Gastrocnemius medialis (tissue), 4 donors: ENCODE measurements around the gene ACOT6. TPM values are rescaled to one million over a fixed set of nuclear protein-coding genes. Genes with fewer than 3 reads are reported as not detected.
"Not testable (repeated sequence)": the region's sequence is repeated elsewhere in the genome, so short reads cannot be mapped to it uniquely, and the experiment has no call there.

ENCODE experiments used
- ATAC-seq, 2 donors: fragments of 150-250 bp; one replicate each; pipeline ENCODE4 v1.9.1; 2016
- DNase-seq, 2 donors: peaks; one replicate each; pipeline ENCODE4 v3.0.0-alpha.2; 2019
- H3K27ac ChIP-seq, 4 donors: fragments of 200-600 bp; sonication (generic); 1 replicate in 1 of 4; 2 replicates in 3 of 4; pipeline ENCODE4 v1.5.1; 2016 to 2018; ENCODE audit warnings: mild to moderate bottlenecking in 2 of 4, moderate library complexity in 1 of 4
- H3K27me3 ChIP-seq, 3 donors: fragments of 200-600 bp; sonication (generic) in 2 of 3; 1 replicate in 1 of 3; 2 replicates in 2 of 3; pipeline versions ENCODE4 v1.5.1 to v1.6.0; 2016 to 2019; ENCODE audit warnings: mild to moderate bottlenecking in 1 of 3, moderate library complexity in 1 of 3
- H3K36me3 ChIP-seq, 2 donors: fragments of 200-600 bp; sonication (generic) in 1 of 2; one replicate each; pipeline ENCODE4 v1.5.1; 2017 to 2018
- H3K4me1 ChIP-seq, 2 donors: fragments of 200-600 bp; sonication (generic) in 1 of 2; one replicate each; pipeline ENCODE4 v1.5.1; 2016 to 2017; ENCODE audit warnings: mild to moderate bottlenecking in 2 of 2
- H3K4me3 ChIP-seq, 4 donors: fragments of 200-600 bp; sonication (generic) in 3 of 4; 1 replicate in 1 of 4; 2 replicates in 3 of 4; pipeline ENCODE4 v1.5.1; 2016 to 2019; ENCODE audit warnings: mild to moderate bottlenecking in 2 of 4
- H3K9me3 ChIP-seq, 3 donors: fragments of 200-600 bp; sonication (generic) in 2 of 3; 1 replicate in 1 of 3; 2 replicates in 2 of 3; pipeline ENCODE4 v1.5.1; 2016 to 2019
- POLR2A ChIP-seq, 2 donors: fragments of 450-650 bp; IDR thresholded peaks; one replicate each; pipeline ENCODE4 v1.6.1; 2017; ENCODE audit warnings: antibody characterized with exemption in 2 of 2, mild to moderate bottlenecking in 2 of 2, moderate library complexity in 2 of 2
- in situ Hi-C, 4 donors: fragments of 200-750 bp; cut with MboI; loops; one replicate each; pipeline versions ENCODE4 v1.15.0 to v1.8.0; 2017; ENCODE audit warnings: low sequenced_read_pairs in 4 of 4
- intact Hi-C: fragments of 100-400 bp; cut with DNase I; formaldehyde crosslinking; loops from one replicate; pipeline ENCODE4 v1.15.1; 2023; ENCODE audit warnings: low total_unique reads
- total RNA-seq, 4 donors: library from RNA; depleted of rRNA; stranded (reverse); fragments of >200 nt; gene quantifications; one replicate each; pipeline versions ENCODE4 v1.1.0 to v1.2.3, GENCODE V29; 2016
- TF ChIP-seq, protein P1 (sequence below), 5 experiments: fragments of 450-650 bp in 3 of 5; fragments of 200-600 bp in 2 of 5; sonication (generic) in 2 of 5; IDR thresholded peaks in 4 of 5; conservative IDR thresholded peaks in 1 of 5; 1 replicate in 4 of 5; 2 replicates in 1 of 5; pipeline ENCODE4 v1.5.1; 2016 to 2019; ENCODE audit warnings: antibody characterized with exemption in 5 of 5, mild to moderate bottlenecking in 3 of 5, moderate library complexity in 3 of 5

The ACOT6 gene
- total RNA-seq, 4 donors from 2014 or later, result not detected

DNA sequence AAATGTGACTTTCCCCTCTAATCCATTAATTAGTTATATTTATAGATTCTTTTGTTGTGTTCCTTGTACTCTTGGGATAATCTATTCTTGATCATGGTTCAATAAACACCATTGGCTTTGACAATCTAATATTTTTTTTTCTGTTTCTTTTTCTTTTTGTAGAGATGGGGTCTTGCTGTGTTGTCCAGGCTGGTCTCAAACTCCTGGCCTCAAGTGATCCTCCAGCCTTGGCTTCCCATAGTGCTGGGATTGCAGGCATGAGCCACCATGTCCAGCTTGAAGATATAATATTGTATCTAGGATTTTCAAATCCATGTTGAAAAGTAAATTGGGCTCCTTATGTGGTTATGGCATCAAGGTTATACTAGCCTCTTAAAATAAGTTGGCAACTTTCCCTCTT lies 38.7 kb downstream of the ACOT6 start:
- Histone ChIP-seq H3K4me3 (no peak overlapping the region), H3K9me3 (no peaks in the 10 kb centered on the region), H3K27me3 (no peaks in the 10 kb centered on the region), H3K36me3 (peaks cover 0 to 10% of the 10 kb centered on the region in 2 donors), H3K4me1 (peaks cover under 1 to 3% of the 10 kb centered on the region in 2 donors), H3K27ac (no peak overlapping the region)
- DNase-seq (no peak), ATAC-seq (no peak)
- intact Hi-C loops, result no loop called here
- in situ Hi-C loops, result loop anchor here in 1 of 4 donors (10.0 kb wide), 1 partner anchor 64 kb away; the partner anchor contains the start of gene PNMA1
- no peak for TF ChIP-seq POLR2A (IDR thresholded peaks at IDR 0.05)
- TF ChIP-seq, protein P1, sequence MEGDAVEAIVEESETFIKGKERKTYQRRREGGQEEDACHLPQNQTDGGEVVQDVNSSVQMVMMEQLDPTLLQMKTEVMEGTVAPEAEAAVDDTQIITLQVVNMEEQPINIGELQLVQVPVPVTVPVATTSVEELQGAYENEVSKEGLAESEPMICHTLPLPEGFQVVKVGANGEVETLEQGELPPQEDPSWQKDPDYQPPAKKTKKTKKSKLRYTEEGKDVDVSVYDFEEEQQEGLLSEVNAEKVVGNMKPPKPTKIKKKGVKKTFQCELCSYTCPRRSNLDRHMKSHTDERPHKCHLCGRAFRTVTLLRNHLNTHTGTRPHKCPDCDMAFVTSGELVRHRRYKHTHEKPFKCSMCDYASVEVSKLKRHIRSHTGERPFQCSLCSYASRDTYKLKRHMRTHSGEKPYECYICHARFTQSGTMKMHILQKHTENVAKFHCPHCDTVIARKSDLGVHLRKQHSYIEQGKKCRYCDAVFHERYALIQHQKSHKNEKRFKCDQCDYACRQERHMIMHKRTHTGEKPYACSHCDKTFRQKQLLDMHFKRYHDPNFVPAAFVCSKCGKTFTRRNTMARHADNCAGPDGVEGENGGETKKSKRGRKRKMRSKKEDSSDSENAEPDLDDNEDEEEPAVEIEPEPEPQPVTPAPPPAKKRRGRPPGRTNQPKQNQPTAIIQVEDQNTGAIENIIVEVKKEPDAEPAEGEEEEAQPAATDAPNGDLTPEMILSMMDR (IDR thresholded peaks at IDR 0.05 in 4 of 5, conservative IDR thresholded peaks at IDR 0.05 in 1 of 5), result no peak

DNA sequence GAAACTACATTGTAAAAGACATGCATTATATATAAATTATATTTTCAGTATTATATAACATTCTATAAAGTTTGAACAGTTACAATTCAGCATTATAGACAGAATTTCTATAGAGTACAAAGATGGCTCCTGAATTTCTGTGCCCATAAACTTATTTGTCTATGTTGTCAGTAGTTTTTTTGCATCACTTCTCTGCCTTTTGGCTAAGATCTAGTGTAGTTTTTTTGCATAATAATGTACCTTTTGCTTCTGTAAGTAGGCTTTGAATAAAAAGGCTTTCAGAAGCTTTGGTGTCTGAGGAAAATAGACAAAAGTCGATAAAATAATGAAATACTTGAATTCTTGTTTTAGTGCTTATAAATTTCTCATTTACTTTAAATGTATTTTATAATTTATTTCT lies 43.5 kb downstream of the ACOT6 start:
- intact Hi-C loops (no loop called here), in situ Hi-C loops (loop anchor here in 1 of 4 donors (10.0 kb wide), 1 partner anchor 59 kb away; the partner anchor contains the start of gene PNMA1)
- Histone ChIP-seq H3K27me3 (no peaks in the 10 kb centered on the region), H3K4me3 (no peak overlapping the region), H3K4me1 (no peaks in the 10 kb centered on the region), H3K9me3 (no peaks in the 10 kb centered on the region), H3K27ac (no peak overlapping the region), H3K36me3 (peaks cover 0 to 10% of the 10 kb centered on the region in 2 donors)
- TF ChIP-seq, protein P1 (IDR thresholded peaks at IDR 0.05 in 4 of 5, conservative IDR thresholded peaks at IDR 0.05 in 1 of 5), result no peak
- TF ChIP-seq POLR2A (IDR thresholded peaks at IDR 0.05), result no peak
- ATAC-seq (no peak), DNase-seq (no peak)

DNA sequence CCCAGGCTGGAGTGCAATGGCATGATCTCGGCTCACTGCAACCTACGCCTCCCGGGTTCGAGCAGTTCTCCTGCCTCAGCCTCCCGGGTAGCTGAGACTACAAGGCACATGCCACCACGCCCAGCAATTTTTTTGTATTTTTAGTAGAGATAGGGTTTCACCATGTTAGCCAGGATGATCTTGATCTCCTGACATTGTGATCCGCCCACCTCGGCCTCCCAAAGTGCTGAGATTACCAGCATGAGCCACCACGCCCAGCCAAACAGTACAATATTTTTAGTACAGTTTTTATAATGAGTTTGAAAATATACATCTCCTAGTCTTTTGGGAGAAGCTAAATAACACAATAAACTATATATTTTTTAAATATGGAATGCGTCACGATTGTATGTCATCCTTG lies 46.9 kb downstream of the ACOT6 start:
- H3K4me3 ChIP-seq, DNase-seq, H3K4me1 ChIP-seq, H3K9me3 ChIP-seq, H3K36me3 ChIP-seq, H3K27me3 ChIP-seq, H3K27ac ChIP-seq, intact Hi-C loops, ATAC-seq: not testable (repeated sequence)
- in situ Hi-C loops, result loop anchor here in 1 of 4 donors (10.0 kb wide), 1 partner anchor 56 kb away; the partner anchor contains the start of gene PNMA1

DNA sequence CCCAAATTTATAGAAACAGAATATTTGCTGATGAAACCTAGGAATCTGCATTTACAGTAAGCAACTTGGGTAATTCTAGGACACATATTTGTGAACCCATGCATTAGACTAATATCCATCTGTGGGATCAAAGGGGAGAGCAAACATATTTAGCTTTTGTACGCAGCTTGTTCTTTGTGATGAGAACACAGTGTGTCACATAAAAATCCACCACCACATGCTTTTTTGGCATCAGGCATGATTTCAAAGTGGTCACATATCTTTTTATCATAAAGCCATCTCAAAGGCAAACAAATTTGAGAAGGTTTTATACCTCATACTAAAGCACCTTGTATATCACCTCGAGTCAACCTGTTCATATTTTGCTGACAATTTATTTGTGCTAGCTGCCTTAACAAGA lies 48.2 kb downstream of the ACOT6 start:
- no peaks in the 10 kb centered on the region for H3K9me3 ChIP-seq
- DNase-seq, result no peak
- intact Hi-C loops, result no loop called here
- H3K27me3 ChIP-seq, result no peaks in the 10 kb centered on the region
- no peak overlapping the region for H3K27ac ChIP-seq
- no peaks in the 10 kb centered on the region for H3K36me3 ChIP-seq
- no peak overlapping the region for H3K4me3 ChIP-seq
- in situ Hi-C loops, result no loop called here
- ATAC-seq, result no peak
- no peaks in the 10 kb centered on the region for H3K4me1 ChIP-seq
- TF ChIP-seq, protein P1 (IDR thresholded peaks at IDR 0.05 in 4 of 5, conservative IDR thresholded peaks at IDR 0.05 in 1 of 5), result no peak
- TF ChIP-seq POLR2A (IDR thresholded peaks at IDR 0.05), result no peak

DNA sequence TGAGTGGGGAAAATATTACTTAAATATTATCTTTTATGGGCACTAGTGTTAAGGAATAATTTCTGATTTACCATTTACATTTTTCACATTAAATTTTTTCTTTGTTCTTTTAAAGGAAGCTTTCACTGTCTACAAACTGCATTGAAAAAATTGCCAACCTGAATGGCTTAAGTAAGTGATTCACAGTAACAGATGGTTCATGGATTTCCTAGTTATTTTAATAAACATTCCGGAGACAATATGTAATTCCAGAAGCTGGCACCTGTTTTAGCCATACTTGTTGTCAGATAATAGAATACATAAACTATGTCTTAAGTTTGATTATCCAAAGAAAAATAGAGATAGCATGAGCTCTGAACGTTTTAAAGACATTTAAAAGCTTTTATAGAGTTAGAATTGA lies 49.6 kb downstream of the ACOT6 start:
- intact Hi-C loops, result no loop called here
- in situ Hi-C loops, result no loop called here
- Histone ChIP-seq H3K4me1 (no peaks in the 10 kb centered on the region), H3K27ac (no peak overlapping the region), H3K36me3 (no peaks in the 10 kb centered on the region), H3K4me3 (no peak overlapping the region), H3K27me3 (no peaks in the 10 kb centered on the region), H3K9me3 (no peaks in the 10 kb centered on the region)
- ATAC-seq (no peak), DNase-seq (no peak)
- no peak for TF ChIP-seq POLR2A (IDR thresholded peaks at IDR 0.05)
- TF ChIP-seq, protein P1 (IDR thresholded peaks at IDR 0.05 in 4 of 5, conservative IDR thresholded peaks at IDR 0.05 in 1 of 5), result no peak
